KMS-11 (cell line): ENCODE results near the gene CCDC9B.

Experiments
- H2AFZ ChIP-seq: fragments of 200-600 bp; sonication (generic); 2 replicates; pipeline ENCODE4 v1.6.1; 2016; ENCODE audit warnings: antibody characterized with exemption, mixed run types, low read depth
- H3K27ac ChIP-seq: fragments of 200-600 bp; sonication (generic); 2 replicates; pipeline ENCODE4 v1.6.1; 2016; ENCODE audit warnings: mild to moderate bottlenecking, mixed run types
- H3K27me3 ChIP-seq: fragments of 200-600 bp; sonication (generic); 2 replicates; pipeline ENCODE4 v1.6.1; 2017; ENCODE audit warnings: mild to moderate bottlenecking, low read depth, mixed run types, moderate library complexity; ENCODE audit not compliant: insufficient read depth
- H3K36me3 ChIP-seq: fragments of 200-600 bp; sonication (generic); 2 replicates; pipeline ENCODE4 v1.6.1; 2017; ENCODE audit warnings: mild to moderate bottlenecking, mixed run types; ENCODE audit not compliant: insufficient read depth
- H3K4me1 ChIP-seq: fragments of 200-600 bp; sonication (generic); 2 replicates; pipeline ENCODE4 v1.6.1; 2016; ENCODE audit warnings: mild to moderate bottlenecking, low read depth, mixed run types; ENCODE audit not compliant: poor library complexity, severe bottlenecking
- H3K4me2 ChIP-seq: fragments of 200-600 bp; sonication (generic); 2 replicates; pipeline ENCODE4 v1.7.0; 2016; ENCODE audit warnings: mild to moderate bottlenecking, mixed run types
- H3K4me3 ChIP-seq: fragments of 200-600 bp; sonication (generic); IDR thresholded peaks from 2 replicates; pipeline ENCODE4 v1.6.1; 2017; ENCODE audit warnings: low read depth, low read length, mixed read lengths; ENCODE audit not compliant: insufficient read depth
- H3K79me2 ChIP-seq: fragments of 200-600 bp; sonication (generic); 2 replicates; pipeline ENCODE4 v1.6.1; 2016; ENCODE audit warnings: low read depth, mixed run types; ENCODE audit not compliant: insufficient read depth
- H3K9ac ChIP-seq: fragments of 200-600 bp; sonication (generic); 2 replicates; pipeline ENCODE4 v1.6.1; 2016; ENCODE audit warnings: mild to moderate bottlenecking, mixed run types
- H4K20me1 ChIP-seq: fragments of 200-600 bp; sonication (generic); 2 replicates; pipeline ENCODE4 v1.6.1; 2016; ENCODE audit warnings: mild to moderate bottlenecking, mixed run types; ENCODE audit not compliant: insufficient read depth
- TF ChIP-seq, protein P1 (sequence below): fragments of 200-600 bp; sonication (generic); conservative IDR thresholded peaks from 2 replicates; pipeline ENCODE4 v1.6.1; 2017; ENCODE audit warnings: low read depth, mild to moderate bottlenecking, antibody characterized with exemption, low read length, moderate library complexity, mixed read lengths

The CCDC9B gene

DNA sequence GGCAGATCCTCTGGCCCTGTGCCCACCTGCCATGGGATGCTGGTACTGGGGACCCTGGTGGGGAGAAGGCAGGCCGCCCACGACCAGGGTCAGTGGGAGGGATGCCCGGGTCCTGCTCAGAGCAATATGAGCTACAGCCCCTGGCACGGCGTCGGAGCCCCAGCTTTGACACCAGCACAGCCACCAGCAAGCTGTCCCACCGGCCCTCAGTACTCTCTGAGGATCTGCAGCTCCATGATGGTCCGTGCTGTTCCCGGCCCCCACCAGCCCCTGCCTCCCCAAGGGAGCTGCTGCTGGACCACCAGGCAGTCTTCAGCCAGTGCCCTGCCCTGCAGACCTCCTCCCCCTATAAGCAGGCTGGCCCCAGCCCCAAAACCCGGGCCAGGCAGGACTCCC, 28.7 kb upstream of the CCDC9B start:
- no peak overlapping the region for H3K9ac ChIP-seq
- H3K36me3 ChIP-seq, result no peaks in the 10 kb centered on the region
- peaks cover 7% of the 10 kb centered on the region; the same call in 1 of the 2 replicates for H3K27me3 ChIP-seq
- H3K4me2 ChIP-seq, result no peak overlapping the region
- H3K27ac ChIP-seq, result no peak overlapping the region
- TF ChIP-seq, protein P1, sequence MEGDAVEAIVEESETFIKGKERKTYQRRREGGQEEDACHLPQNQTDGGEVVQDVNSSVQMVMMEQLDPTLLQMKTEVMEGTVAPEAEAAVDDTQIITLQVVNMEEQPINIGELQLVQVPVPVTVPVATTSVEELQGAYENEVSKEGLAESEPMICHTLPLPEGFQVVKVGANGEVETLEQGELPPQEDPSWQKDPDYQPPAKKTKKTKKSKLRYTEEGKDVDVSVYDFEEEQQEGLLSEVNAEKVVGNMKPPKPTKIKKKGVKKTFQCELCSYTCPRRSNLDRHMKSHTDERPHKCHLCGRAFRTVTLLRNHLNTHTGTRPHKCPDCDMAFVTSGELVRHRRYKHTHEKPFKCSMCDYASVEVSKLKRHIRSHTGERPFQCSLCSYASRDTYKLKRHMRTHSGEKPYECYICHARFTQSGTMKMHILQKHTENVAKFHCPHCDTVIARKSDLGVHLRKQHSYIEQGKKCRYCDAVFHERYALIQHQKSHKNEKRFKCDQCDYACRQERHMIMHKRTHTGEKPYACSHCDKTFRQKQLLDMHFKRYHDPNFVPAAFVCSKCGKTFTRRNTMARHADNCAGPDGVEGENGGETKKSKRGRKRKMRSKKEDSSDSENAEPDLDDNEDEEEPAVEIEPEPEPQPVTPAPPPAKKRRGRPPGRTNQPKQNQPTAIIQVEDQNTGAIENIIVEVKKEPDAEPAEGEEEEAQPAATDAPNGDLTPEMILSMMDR, result no peak
- no peak overlapping the region for H3K4me3 ChIP-seq
- H4K20me1 ChIP-seq, result no peaks in the 10 kb centered on the region
- no peak overlapping the region for H2AFZ ChIP-seq
- H3K79me2 ChIP-seq, result no peaks in the 10 kb centered on the region
- H3K4me1 ChIP-seq, result peaks cover 11% of the 10 kb centered on the region

DNA sequence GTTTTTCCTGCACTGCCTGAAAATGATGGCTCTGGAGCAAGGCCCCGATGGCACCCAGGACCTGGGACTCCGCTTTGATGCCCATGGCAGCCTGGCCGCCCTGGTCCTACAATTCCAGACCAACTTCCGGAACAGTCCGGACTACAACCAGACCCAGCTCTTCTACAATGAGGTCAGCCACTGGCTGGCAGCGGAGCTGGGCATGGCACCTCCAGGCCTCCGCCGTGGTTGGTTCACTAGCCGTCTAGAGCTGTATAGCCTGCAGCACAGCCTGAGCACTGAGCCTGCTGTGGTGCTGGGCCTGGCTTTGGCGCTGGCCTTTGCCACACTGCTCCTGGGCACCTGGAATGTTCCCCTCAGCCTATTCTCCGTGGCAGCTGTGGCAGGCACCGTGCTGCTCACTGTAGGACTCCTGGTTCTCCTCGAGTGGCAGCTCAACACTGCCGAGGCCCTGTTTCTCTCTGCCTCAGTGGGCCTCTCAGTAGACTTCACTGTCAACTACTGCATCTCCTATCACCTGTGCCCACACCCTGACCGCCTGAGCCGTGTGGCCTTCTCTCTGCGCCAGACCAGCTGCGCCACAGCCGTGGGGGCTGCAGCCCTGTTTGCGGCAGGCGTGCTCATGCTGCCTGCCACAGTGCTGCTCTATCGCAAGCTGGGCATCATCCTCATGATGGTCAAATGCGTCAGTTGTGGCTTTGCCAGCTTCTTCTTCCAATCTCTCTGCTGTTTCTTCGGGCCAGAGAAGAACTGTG, 28.2 kb upstream of the CCDC9B start:
- Histone ChIP-seq H3K4me3 (no peak overlapping the region), H3K27ac (no peak overlapping the region), H3K79me2 (no peaks in the 10 kb centered on the region), H3K4me2 (peak overlapping the region; percentile 70; the same call in 1 of the 2 replicates), H2AFZ (peak overlapping the region; percentile 93), H4K20me1 (no peaks in the 10 kb centered on the region), H3K4me1 (peaks cover 11% of the 10 kb centered on the region), H3K36me3 (no peaks in the 10 kb centered on the region), H3K9ac (peak overlapping the region; percentile 48; the same call in 1 of the 2 replicates), H3K27me3 (peaks cover 7% of the 10 kb centered on the region; the same call in 1 of the 2 replicates)
- TF ChIP-seq, protein P1, result no peak

DNA sequence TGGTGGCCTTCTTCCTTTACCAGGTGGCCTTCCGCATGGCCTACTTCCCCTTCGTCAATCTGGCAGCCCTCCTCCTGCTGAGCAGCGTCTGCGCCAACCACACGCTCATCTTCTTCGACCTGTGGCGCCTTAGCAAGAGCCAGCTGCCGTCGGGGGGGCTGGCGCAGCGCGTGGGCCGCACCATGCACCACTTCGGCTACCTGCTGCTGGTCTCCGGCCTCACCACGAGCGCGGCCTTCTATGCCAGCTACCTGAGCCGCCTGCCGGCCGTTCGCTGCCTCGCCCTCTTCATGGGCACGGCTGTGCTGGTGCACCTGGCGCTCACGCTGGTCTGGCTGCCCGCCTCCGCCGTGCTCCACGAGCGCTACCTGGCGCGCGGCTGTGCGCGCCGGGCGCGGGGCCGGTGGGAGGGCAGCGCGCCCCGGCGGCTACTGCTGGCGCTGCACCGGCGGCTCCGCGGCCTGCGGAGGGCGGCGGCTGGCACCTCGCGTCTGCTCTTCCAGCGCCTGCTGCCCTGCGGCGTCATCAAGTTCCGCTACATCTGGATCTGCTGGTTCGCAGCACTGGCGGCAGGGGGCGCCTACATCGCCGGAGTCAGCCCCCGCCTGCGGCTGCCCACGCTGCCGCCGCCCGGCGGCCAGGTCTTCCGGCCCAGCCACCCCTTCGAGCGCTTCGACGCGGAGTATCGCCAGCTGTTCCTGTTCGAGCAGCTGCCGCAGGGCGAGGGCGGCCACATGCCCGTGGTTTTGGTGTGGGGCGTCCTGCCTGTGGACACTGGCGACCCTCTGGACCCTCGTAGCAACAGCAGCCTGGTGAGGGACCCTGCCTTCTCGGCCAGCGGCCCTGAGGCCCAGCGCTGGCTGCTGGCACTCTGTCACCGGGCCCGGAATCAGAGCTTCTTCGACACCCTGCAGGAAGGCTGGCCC, 27.2 kb upstream of the CCDC9B start:
- Histone ChIP-seq H3K79me2 (no peaks in the 10 kb centered on the region), H4K20me1 (no peaks in the 10 kb centered on the region), H3K27ac (no peak overlapping the region), H2AFZ (peak overlapping the region; percentile 93), H3K4me2 (peak overlapping the region; percentile 70), H3K9ac (peak overlapping the region; percentile 48; the same call in 1 of the 2 replicates), H3K4me1 (peaks cover 11% of the 10 kb centered on the region), H3K36me3 (no peaks in the 10 kb centered on the region), H3K27me3 (peaks cover 7% of the 10 kb centered on the region; the same call in 1 of the 2 replicates), H3K4me3 (no peak overlapping the region)
- TF ChIP-seq, protein P1, result peak; percentile 49

DNA sequence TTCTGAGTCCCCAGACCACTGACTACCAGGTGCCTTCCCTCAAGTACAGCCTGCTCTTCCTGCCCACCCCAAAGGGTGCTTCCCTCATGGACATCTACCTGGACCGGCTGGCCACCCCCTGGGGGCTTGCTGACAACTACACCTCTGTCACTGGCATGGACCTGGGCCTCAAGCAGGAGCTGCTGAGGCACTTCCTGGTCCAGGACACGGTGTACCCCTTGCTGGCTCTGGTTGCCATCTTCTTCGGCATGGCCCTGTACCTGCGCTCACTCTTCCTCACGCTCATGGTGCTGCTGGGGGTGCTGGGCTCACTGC, 26.6 kb upstream of the CCDC9B start:
- H3K27me3 ChIP-seq, result peaks cover 8% of the 10 kb centered on the region; the same call in 1 of the 2 replicates
- peak overlapping the region; percentile 63; the same call in 1 of the 2 replicates for H3K4me2 ChIP-seq
- H3K4me1 ChIP-seq, result peaks cover 11% of the 10 kb centered on the region
- H3K36me3 ChIP-seq, result no peaks in the 10 kb centered on the region
- H3K27ac ChIP-seq, result no peak overlapping the region
- H4K20me1 ChIP-seq, result no peaks in the 10 kb centered on the region
- TF ChIP-seq, protein P1, result no peak
- H3K4me3 ChIP-seq, result no peak overlapping the region
- no peak overlapping the region for H3K9ac ChIP-seq
- peak overlapping the region; percentile 83 for H2AFZ ChIP-seq
- no peaks in the 10 kb centered on the region for H3K79me2 ChIP-seq
